GM19438 (cell line): Measurements from ENCODE around the gene NPTXR.
A peak's percentile ranks its signal among the peaks of the same experiment; 100 is the strongest.

Experiments
- ATAC-seq: cut with Tn5 transposase; IDR thresholded peaks from one replicate; pipeline ENCODE4 v1.9.1; 2021; ENCODE audit warnings: low read depth; ENCODE audit not compliant: unreplicated experiment

NPTXR gene

DNA sequence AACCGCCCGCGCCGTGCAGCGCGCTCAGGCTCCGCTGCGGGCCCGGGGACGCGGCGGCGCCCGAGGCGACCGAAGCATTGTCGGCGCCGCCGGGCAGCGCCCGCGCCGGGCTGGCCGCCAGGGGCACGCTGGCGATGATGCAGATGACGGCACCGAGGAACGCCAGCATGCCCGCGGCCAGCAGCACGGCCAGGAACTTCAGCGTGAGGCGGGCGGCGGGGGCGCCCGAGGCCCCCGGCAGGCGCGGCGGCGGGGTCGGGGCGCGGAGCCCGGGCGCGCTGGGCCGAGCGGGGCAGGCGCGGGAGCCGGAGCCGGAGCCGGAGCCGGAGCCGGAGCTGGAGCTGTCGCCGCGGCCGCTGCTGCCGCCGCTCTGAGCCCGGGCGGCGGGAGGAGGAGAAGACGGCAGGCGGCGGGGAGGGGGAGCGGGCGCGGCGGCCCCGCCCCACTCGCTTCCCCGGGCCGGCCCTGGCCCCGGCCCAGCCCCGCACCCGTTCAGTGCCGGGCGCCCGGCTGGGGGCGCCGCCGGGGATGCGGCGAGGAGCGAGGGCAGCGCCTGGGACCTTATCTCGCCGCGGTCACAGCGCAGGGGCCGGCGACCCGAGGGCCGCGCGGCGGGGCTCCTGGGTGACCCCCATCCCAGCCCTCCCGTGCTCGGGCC is at the start of gene NPTXR:
NPTXR (minus strand) TSS at position 372 of the 658 bp plus-strand sequence.
- ATAC-seq = no peak

DNA sequence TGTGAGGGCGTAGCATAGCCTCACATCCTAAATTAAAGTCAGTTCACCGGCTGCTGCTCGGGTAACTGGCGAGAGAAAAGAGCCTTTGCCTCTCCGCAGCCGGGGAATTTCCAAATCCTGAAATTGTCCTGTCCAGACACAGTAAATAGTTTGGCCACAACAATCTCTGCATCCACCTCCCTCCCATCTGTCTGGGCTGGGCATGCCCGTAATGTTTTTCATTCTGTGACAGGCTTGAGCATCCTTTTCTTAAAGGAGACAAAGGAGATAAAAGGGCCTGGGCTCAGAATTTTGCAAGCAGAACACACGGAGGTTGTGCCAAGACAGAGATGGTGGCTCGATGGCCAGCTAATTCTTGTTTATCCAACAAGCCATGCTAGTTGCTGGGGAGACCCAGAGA is 47.4 kb upstream of the NPTXR start:
- no peak for ATAC-seq

DNA sequence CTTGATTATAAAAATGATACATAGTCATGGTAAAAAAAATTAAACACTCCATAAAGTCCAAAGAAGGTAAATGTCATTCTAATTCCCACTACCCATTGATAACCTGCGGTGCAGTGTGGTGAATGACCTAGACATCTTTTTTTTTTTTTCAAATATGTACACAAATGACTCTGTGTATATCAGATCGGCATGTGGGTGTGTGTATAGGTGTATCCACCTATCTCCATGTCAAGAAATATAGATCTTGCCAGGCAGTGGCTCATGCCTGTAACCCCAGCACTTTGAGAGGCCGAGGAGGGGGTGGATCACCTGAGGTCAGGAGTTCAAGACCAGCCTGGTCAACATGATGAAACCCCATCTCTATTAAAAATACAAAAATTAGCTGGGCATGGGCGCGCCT is 46.5 kb upstream of the NPTXR start:
- no peak for ATAC-seq

DNA sequence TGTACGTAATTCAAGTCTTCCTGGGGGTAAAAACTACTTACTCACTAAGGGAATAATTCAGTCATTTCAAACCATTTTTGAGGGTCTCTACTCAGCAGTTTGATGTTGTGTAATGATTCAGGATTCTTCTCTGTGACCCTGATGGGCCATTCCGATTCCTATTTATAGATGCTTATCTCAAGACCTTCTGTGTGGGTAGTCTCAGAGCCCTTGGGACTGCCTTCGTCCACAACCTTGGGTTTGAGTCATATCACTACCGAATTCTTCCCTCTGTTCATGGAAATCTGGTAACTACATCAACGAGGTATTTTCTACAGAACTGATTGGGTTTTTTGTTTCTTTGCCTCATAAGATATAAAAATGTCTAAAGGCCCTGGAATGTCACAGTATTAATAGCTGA is 42.5 kb upstream of the NPTXR start:
- ATAC-seq = no peak

DNA sequence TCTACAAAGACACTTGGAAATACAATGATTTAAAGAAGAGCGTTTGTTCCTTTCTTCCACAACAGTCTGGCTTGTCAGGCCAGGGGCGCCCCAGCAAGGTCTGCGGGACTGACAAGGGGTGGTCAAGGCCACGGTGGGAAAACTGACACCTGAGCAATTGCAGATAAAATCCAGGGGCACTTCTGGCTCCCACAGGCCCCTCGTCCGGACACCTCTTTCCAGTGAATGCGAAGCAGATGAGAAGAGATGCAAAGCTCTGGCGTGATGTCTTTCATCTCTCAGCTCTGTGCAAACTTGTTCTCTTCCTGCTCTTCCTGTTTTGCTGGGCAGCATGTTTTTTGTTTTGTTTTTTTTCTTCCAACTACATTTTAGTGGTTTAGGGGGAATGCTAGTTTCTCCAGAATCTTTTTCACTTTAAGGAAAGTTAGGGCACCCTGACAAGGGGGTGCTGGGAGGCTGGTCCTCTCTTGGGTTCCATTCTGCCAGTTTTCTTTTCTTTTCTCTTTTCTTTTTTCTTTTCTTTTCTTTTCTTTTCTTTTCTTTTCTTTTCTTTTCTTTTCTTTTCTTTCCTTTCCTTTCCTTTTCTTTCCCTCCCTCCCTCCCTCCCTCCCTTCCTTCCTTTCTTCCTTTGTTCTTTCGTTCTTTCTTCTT is 39.3 kb upstream of the NPTXR start:
- ATAC-seq = no peak

DNA sequence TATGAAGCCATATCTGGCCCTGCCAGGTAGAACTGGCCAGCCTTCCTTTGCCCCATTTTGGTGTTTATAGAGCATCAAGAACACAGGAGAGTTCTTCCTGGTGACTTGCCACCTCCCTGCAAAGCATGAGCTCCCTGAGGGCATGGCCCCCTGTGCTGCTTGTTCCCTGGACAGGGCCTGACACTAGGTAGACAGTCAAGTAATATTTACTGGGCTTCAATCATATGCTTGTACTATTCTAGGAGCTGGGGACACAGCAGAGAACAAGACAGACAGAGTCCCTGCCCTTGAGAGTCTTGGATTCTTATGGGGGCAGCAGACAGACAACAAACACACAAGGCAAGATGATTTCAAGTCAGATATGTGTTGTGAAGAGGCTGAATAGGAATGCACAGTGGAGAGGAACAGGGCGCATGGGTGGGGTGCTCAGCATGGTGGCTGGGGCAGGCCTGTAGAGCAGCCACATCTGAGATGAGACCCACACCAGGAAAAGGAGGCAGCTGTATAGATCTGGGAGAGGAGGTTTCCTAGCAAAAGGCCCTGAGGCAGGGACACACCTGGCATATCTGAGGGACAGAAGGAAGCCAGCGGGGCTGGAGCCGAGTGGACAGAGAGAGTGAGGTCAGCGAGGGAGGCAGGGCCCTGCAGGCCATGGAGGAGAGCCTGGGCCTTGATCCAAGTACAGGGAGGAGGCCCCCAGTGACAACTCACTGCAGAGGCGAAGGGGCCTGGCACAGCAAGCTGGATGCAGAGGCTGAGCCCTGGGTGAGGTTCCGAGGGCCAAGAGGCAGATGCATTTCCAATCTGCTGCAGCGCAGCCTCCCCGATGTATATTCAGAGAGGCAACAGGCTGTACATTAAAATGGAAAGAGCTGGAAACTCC is 38.4 kb upstream of the NPTXR start:
- no peak for ATAC-seq

DNA sequence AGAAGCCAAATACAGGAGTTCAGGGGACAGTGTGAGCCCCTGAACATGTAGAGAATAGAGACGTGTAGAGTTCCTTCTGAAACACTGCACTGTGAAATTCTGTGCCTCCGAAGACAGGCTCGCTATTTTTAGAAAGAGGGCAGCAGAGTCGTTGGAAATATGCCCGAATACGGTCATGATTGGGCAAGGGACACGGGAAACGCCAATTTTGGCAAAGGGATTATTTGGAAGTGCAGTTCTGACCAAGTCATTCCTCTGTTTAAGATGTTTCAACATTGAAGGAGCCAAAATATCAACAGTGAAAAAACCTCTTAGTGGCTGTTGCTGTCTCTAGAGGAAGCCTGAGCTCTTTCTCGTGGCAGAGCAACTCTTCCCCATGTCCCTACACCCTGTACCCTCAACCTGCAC is 37.6 kb upstream of the NPTXR start:
- ATAC-seq = no peak

DNA sequence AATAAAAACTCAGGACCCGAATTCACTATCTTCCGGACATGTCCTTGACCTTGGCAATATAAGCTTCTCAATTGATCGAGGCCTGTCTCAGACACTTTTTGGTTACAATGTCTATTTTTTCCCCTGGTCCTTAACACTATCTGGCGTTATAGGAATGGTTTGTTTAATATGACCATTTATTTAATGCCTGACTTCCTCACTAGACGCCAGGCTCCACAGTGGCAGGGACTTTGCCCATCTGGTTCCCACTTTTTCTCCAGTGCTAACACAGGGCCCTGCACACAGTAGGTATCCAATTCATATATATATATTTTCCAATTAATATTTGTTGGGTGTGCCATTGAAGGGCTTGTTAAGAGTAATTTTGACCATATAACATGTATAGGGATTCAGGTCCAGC is 36.1 kb upstream of the NPTXR start:
- ATAC-seq = no peak

DNA sequence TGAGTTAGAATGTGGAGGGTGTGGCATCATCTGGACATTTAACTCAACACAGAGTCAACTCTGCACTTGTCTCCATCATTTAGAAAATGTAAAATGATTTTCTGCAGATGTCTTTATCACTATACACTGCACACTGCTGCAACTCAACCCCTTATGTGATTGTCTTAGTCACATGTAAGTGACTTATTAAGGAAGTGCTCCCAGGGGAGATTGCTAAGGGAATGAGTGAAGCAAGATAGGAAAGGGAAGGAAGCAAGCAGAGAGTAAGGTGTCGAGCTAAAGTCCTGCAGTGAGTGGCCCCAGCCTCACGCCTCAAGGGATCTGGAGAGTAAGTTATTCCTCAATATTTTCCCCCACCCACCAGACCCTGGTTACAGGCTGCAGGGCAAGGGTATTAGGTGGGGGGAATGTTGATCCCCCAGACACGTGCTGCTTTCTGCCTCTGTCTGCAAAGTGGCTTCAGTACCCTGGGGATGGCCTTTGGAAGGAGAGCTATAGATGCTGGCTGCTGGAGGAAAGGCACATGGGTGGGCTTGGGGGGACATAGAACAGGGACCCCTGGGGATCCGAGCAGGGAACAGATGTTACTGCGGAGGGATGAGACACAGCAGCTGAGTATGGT is 35.4 kb upstream of the NPTXR start:
- ATAC-seq = no peak

DNA sequence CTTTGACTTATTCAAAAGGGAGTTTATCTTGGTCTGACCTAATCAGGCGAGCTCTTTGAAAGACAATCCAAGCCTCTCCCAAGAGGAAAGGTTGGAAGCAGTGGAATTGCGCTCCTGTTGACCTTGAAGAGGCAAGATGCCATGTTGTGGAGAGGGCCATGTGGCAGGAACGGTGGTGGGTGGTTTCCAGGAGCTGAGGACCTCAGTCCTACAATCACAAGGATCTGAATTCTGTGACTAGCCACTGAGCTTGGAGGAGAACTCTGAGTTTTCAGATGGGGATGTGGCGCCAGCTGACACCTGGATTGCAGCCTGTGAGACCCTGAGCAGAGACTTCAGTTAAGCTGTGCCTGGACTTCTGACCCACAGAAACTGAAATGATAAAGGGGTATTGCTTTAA is 34.2 kb upstream of the NPTXR start:
- no peak for ATAC-seq

DNA sequence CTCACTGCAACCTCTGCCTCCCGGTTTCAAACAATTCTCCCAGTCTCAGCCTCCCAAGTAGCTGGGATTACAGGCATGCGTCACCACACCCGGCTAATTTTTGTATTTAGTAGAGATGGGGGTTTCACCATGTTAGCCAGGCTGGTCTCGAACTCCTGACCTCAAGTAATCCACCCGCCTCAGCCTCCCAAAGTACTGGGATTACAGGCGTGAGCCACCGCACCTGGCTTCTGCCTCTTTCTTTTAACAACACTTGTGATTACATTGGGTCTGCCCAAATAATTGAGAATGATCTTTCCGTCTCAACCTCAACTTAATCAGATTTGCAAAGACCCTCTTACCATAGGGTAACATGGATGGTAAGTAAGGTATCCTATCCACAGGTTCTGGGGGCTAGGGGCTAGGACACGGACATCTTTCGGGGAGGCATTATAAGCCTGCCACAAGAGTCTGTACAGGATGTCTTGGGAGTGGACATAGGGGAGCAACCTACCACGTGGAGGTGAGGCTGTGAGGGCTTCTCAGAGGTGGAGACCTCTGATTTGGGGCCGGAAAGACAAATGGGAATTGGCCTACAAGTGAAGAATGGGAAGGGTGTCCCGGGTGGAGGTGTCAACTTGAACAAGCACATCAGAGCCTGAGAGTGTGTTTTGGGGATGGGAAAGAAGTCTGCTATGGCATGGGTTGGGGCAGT is 30.8 kb upstream of the NPTXR start:
- no peak for ATAC-seq

DNA sequence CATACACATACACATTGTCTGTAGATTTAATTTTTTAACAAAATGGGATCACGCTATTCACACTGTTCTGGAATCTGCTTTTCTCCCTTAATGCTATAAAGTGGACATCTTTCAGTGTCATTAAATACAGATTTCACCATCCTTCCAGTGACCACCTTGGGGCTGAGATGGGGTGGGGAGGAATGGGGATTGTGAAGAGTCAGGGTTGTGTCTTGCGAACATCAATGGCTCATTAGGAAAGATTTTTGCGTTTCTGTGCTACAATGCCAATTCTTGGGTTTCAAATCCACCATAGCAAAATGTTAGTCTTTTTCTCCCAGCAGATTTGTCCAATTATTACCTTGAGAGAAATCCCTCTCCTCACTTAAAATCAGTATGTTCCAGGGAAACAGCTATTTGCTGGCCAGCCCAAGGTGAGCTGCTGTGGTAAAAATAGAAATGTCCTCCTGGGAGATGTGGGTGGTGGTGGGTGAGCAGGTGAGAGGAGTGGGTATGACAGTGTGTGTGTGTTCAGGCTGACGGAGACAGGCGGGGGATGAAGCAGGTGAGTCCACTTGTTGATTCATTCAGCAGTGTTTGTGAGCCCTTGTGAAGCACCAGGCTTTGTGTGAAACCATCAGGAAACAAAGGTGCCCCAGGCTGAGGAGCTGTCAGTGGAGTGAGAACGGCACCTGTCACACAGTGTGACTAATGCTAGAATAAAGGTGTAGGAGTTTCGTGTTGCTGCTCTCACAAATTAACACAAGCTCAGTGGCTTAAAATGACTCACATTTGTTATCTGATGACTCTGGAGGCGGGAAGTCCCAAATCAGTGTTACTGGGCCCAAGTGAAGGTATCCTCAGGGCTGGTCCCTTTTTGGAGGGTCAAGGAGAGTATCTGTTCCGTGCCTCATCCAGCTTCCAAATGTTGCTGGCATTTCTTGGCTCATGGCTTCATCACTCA is 29.9 kb upstream of the NPTXR start:
- no peak for ATAC-seq

DNA sequence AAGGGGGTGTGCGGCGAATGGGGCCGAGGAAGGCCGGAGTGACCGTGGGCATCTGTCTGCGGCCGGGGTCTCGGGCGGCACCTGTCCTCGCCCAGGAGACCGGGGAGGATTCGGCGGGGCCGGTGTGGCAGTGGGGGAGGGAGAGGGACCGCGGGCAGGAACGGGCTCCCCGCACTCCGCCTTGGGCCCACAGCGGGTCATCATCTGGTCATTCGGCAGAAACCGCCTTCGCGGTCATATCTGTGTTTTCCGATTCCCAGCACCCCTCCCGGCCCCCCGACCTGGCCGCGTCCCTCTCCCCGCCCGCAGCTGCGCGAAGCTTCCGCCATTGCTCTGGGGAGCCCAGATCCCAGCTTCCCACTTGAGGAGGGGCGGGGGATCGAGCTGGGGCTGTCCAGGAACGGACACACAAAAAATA is 29.0 kb upstream of the NPTXR start:
- no peak for ATAC-seq

DNA sequence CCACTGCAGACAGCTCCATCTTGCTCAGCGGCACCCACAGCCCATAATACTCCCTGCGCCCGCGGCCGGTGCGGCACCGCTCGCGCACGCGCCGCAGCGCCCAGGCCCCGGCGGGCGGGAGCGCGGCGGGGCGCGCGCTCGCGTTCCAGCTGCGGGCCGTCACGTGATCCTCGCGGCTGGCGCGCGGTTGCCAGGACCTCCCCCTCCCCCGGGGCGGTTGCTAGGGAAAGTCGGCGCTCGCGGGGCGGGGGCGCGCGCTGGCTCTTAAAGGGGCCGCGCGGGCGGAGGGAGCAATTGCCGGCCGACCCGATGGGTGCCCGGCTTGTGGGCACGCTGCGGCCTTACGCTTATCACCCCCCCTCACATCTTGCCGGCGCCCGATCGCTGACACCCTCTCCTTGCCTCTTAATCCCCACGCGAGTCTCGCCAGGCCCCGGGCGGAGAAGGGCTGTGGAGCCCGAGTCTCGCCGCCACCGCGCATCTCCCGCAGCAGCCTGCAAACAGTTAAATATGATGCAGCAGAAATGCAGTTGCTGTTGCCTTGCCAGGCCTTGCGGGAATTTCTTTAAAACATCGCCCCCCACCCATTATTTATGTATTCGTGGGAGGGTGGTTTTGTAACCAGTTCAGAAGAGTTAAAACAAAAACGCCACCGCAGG is 28.5 kb upstream of the NPTXR start, which contains the start of gene CBX6:
CBX6 (minus strand) TSS at position 45 of the 659 bp plus-strand sequence; CDS start at position 19, 26 bp downstream.
- peak; percentile 62 for ATAC-seq

DNA sequence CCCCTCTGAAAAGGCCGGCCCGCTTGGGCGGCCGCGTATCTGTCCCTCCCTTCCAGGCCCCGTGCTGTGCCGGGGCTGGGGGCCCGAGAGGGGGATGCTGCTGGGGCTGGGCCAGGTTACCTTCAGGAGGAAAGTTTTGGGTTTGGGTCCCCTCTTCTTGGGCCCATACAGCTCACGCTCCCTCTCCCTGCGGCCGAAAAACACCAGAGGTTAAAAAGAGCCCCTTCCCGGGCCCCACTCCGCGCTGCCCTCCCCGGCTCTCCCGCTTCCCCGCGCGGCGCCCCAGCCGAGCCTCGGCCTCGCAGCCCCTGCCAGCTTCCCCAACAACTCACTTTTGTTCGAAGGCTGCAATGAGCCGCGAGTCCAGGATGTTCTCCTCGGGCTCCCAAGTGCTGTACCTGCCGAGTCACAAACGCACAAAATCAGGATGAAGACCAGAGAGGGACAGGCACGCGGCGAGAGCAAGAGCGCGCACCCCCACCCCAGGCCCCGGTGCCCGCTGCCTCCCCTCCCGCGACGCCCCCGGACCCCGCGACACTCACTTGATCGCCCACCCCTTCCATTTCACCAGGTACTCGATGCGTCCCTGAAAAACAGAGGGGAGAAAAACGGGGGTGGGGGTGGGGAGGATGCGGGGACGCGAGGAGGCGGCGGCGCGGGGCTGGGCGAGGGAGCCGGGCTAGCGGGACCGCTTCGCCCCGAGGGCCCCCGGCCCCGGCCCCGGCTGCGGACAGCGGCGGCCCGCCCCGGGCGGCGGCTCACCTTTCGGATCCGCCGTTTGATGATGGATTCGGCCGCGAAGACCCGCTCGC is 27.7 kb upstream of the NPTXR start:
- peak; percentile 20 for ATAC-seq

DNA sequence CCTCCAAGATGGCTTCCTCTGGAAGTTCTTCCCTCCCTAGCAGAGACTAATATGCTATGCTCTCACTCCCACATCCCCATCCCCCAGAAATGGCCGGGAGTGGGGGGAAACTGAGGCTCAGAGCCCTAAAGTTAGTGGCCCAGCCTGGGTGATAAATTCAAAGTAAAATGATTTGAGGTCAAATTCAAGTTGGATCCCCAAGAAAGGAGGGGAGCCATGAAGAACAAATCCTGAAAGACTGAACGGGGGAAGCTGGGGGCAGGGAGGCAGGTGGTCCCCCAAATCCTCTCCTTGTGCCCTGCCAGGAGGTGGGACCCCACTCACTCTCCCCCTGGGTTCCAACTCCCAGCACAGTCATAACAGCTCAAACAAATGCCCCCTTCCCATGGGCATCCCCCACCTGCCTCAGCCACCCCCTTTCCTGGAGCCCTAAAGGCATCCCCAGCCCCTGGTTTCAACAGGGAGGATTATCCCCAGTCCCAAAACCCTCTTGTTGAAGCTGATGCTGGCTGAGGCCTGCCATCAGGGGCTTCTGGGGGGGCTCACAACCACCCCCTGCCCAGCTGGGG is 27.0 kb upstream of the NPTXR start:
- ATAC-seq = no peak

DNA sequence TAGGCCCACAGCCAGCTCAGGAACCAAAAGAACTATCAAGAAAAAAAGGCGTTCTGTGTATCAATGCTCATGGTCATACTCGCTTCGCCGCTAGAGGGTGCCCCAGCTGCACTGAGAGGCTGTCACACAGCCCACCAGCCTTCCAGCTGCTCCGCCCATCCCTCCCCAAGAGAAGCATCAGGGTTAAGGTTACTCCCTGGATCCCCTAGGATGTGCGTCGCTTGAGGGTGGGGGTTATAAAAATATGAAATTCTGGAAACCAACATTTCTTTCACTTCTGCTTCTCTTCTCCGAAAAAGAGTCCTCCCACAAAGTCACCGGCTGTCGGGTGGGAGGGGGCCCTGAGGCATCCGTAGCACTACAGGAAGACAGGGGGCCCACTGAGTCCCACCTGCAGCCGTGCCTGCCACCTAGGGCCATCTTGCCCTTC is 26.5 kb upstream of the NPTXR start:
- ATAC-seq = peak; percentile 38

DNA sequence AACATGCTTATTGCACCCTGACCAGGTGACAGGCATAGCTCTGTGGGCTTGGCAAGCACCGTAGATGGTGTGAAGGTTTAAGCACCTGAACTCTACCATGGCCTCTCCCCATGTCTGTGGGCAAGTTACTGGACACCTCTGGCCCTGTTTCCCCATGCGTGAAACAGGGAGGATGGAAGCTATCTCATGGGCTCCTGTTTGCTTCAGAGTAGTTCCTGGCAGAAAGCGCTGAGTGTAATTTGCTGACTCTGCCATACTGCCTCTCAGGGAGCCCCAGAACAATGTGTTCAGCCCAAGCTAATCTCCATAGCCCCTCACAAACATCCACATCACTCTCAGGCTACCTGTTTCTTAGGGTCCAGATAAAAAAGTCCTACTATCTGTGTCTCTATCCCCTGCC is 25.8 kb upstream of the NPTXR start:
- ATAC-seq = no peak
